HG03025 (cell line): ENCODE results near the gene SGCE.

Source experiments
- ATAC-seq: cut with Tn5 transposase; IDR thresholded peaks from one replicate; pipeline ENCODE4 v1.9.1; 2021; ENCODE audit warnings: mild to moderate bottlenecking, moderate library complexity; ENCODE audit not compliant: unreplicated experiment, low FRiP score

SGCE gene

GRCh38 chr7:94578614-94579013 is 77.3 kb downstream of the SGCE start:
- no peak for ATAC-seq

DNA sequence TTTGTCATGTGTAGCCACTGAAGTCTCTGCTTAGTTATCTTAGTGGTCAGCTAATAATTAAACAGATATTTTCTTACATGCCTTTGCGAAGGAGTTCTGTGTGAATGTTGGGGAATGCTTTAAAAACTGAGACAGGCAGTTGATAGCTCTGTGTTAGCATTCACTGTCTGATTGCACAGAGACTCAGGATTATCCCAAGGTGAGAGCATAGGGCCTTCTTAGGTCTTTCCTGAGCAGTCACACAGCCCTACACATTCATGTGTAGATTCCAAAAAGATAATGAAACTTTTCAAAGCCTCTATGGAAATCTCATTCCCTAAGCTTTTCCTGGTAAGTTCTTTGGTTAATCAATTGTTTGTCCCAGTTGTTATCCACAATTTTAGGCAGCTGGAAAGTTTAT is 78.6 kb downstream of the SGCE start:
- no peak for ATAC-seq

DNA sequence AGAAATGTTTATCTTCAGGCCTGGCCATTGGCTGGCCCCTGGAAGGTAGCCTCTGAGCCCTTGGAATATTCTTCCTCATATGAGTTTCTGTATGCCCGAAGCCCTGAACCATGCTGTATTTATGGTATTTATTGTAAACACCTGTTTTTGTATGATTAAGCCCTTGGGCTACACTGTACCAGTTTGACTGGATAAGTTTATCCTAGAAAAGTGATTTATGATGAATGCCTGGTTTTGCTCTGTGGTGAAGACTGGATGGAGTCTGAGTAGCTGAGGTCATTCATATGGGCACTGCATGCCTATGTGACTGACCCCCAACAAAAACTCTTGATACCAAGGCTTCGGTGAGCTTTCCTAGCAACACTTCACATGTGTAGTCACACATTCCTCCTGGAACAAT is 79.6 kb downstream of the SGCE start:
- no peak for ATAC-seq

DNA sequence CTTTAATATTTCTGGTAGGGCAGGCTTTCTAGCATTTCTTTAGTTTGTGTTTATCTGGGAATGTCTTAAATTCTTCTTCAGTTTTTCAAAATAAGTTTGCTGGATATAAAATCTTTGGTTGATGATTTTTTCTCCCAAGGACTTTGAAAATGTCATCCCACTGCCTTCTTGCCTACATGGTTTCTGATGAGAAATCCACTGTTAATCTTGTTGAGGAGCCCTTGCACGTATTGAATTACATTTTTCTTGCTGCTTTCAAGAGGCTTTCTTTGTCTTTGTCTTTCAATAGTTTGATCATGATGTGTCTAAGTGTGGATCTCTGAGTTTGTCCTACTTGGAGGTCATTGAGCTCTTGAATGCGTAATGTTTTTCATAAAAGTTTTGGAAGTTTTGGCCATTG is 80.3 kb downstream of the SGCE start:
- ATAC-seq = no peak

- no peak for ATAC-seq
Observed at GRCh38 chr7:94571816-94572215, 84.1 kb downstream of the SGCE start.

GRCh38 chr7:94567396-94567795 is 88.5 kb downstream of the SGCE start:
- no peak for ATAC-seq

DNA sequence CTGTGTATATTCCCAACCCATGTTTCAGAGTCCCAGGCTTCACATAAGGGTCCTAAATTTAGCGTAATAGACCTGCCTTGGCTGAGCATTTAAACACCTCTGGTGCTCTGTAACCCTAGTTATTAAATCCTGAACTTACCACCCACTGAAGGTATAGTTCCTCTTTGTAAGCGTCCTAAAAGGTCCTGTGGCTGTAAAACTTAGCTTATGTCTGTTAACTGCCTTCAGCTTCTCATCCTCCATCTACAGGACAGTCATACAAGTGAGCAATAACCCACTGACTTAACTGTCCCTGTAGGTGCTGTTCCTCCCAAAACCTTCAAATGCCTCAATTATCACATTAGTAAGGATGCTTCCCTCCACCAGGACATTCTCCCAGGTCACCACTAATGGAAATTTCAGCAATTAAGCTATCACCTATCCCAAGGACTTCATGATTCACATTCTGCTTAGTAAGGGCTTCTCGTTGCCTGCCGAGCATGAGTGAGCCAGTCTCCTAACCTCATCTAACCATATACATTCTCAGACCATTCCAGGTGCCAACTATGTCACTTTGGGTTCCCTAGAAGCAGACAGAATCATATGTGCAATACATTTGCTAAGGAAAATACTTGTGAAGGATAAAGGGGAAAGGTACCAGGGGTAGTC is 90.6 kb downstream of the SGCE start:
- ATAC-seq = no peak

DNA sequence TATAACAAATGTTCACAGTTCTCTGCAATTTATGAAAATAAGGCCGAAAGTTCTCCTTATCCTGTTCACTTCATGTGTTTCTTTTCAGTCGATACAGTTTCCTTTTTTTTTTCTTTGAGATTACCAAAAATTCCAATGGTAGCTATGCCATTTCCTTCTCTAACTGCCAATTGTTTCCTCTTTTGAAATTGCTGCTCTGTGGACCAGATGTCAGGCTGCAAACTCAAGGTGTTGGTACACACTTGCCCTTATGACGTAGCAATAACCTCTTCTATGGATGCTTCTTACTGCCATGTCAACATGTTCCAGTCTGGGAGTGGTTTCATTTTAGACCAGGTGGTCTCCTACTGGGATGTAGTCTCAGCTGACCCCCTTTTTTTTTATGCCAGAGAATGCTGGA is 93.4 kb downstream of the SGCE start:
- no peak for ATAC-seq

DNA sequence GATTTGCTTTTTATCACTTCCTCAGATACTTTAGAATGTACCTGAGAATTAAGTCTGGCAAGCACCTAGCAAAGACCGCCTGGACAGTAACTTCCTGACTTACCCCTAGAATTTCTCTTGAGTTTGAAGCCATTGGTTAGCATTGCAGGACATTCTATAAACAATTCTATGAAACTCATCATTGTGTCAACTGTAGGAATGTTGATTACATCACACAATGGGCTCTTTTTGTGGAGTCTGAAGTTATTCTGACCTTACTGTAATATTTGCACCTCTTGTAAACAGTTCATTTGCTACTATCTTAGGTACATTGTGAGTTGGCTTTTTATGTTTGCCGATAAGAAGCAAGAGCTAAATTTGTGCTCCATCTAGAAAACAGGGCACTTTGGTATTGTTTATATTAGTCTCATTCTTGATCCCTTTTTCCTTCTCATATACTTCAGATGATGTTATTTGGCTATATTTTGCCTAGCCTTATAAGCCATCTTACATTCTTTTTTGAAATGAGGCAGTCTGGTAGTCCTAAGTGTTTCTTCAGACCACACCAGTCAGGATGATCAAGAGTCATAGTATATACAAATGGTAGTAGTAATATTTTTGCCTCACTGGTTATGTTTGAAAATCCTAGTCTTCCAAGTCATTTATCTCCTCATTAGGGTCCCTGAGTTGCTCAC is 94.0 kb downstream of the SGCE start:
- no peak for ATAC-seq

DNA sequence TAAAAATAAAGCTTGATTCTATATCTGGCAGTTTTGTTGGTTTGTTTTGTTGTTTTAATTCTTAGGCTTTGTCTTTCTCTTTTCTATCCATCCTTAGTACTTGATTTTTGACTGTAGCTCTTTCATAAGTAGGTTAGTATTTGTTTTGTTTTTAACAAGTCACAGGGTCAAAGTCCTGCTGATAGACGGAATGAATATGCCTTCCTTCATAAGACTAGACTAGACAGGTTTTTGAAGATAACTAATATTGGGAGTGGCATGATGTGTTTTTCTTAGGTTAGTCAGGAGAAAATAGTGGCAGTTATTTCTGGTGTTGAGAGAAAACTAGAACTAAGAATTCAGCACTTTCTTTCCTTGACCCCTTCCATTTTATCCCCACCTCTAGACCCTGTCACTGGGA is 96.0 kb downstream of the SGCE start:
- ATAC-seq = no peak

DNA sequence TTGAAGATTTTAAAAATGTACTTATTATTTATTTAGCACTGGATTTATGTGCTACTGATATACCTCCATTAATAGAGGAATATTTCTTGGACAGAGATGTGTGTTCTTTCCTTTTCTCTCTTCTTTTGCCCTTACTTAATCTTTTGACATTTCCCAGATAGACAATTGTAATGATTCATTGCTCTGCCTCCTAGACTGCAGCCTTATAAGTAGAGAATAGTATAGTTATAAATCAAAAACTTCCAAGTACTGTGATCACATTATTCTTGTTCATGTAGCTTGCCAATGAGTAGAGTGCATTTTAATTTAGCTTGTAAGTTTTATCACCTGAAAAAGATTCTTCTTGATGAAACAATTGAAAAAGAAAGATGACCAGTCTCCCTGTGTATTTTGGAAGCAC is 98.7 kb downstream of the SGCE start:
- no peak for ATAC-seq

DNA sequence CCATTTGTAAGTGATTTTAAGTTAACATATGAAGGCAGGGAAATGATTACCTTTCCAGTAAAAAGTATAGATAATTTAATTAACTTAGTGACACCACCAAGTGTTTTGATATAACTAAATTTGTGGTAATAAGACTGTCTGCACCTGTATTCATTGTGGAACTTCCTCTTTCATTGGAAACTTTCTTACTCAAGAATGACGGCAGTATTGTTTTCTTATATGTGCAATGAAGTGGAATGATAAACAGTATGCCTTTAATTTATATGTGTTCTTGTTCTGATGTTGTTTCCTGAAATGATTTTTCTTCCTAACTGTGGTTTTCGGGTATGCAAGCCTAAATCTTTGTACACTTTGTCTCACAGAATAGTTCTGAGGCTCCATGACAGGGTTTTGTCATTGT is 99.9 kb downstream of the SGCE start:
- ATAC-seq = no peak

DNA sequence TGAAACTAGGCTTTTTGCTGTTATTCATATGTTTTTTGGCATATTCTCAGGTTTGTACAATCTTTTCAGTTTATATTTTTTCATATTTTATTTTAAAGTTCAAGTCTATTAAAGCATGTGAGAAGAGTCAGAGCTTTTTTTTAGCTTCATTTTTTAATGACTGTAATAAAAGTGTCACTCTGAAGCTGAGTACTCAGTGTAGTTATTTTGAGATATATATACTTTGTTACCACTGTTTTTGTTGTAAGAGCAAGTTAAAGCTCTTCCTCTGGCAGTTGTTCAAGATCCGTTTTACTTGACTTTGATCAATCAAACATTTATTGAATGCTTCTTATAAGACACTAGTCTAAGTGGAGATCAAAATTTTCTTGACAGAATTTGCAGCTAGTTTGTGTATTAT is 108.8 kb downstream of the SGCE start:
- ATAC-seq = no peak

DNA sequence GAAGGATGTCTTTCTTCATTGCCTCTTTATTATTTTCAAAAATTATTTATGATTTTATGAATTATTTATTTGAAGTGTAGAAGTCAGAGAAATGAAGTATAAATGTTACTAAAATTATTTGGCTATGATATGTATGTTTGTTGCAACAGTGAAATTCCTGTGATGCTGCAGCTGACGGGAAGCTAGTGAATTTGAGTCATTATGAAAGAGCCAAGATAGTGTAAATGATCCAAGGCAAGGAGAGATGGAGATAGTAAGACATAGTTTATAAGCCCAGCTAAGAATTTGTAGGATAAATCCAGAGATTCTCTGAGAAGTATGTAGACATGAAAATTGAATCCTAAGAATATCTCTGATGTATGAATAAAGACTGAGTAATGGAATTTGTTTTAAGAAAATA is 115.5 kb downstream of the SGCE start:
- ATAC-seq = no peak
